ENCODE results near the gene PPP6R2. TPM values are rescaled to one million over a fixed set of nuclear protein-coding genes. Genes with fewer than 3 reads are reported as not detected.

PPP6R2 gene
- total and polyA plus RNA-seq, 2 of the 4 experiments (the other 2 are of a cell fraction) = 49.2 to 51.6 TPM

- TF ChIP-seq POLR2A (IDR thresholded peaks at IDR 0.05; ENCODE audit: low read depth, low read length) = no peak
- no peak for TF ChIP-seq CHD1 (IDR thresholded peaks at IDR 0.05; ENCODE audit: low read depth, low read length)
These were observed 35.1 kb upstream of the PPP6R2 start (continued) for GRCh38 chr22:50307890-50308596.

GRCh38 chr22:50308597-50308935, 34.6 kb upstream of the PPP6R2 start:
- no TSS peak for BruUV-seq (replicated peaks)
- POLR2A ChIA-PET (ENCODE audit: unreplicated experiment) = interaction anchor here (0.7 to 1.4 kb wide), 2 partner anchors 12 to 15 kb away, joined by 4 read pairs; no protein-coding TSS in a partner anchor

More at GRCh38 chr22:50308597-50308935, 34.6 kb upstream of the PPP6R2 start:
- Histone ChIP-seq H2BK15ac (ENCODE audit: low read depth, low read length) (peak overlapping the region; percentile 94; the same call in 2 of the 3 replicates), H3K18ac (ENCODE audit: low read depth, low read length) (peak overlapping the region; percentile 78), H2AFZ (replicated peaks; ENCODE audit: low read length, poor library complexity) (peak overlapping the region; percentile 81), H3K36me3 (ENCODE audit: control insufficient read depth, insufficient read depth, low read length) (peaks cover 10% of the 10 kb centered on the region; the same call in 1 of the 2 replicates), H4K91ac (ENCODE audit: insufficient read depth, low read depth, low read length) (peak overlapping the region; percentile 97), H3K14ac (replicated peaks; ENCODE audit: low read depth, low read length) (peak overlapping the region; percentile 86; the same call in 1 of the 2 replicates), H4K8ac (ENCODE audit: low read depth in 2 of 2, low read length in 2 of 2) (peak overlapping the region; percentile 88 to 93; a peak in 3 of 4 replicates), H4K5ac (ENCODE audit: low read depth, low read length) (peak overlapping the region; percentile 95), H2BK5ac (ENCODE audit: low read depth, low read length, poor library complexity, severe bottlenecking) (peak overlapping the region; percentile 92), H3K27ac (ENCODE audit: insufficient read depth, low read length) (peak overlapping the region; percentile 67), H2AK9ac (replicated peaks; ENCODE audit: low read depth, low read length, poor library complexity) (peak overlapping the region; percentile 92), H2BK20ac (ENCODE audit: low read depth, low read length) (peak overlapping the region; percentile 79), H3K4ac (ENCODE audit: low read depth, low read length) (peak overlapping the region; percentile 96), H3K56ac (ENCODE audit: extremely low read depth, insufficient read depth, low read length) (no peak overlapping the region), H3K4me3 (ENCODE audit: insufficient read depth, low read depth, low read length) (no peak overlapping the region), H3K9me3 (ENCODE audit: control insufficient read depth, insufficient read depth, low read length) (no peaks in the 10 kb centered on the region), H2BK120ac (ENCODE audit: low read depth, low read length) (peak overlapping the region; percentile 86), H3K79me1 (ENCODE audit: low read depth in 1 of 2, low read length in 2 of 2) (peaks cover 0 to 27% of the 10 kb centered on the region in 2 experiments; a peak in 1 of 4 replicates), H3K23ac (ENCODE audit: low read depth, low read length) (peak overlapping the region; percentile 63), H3K4me1 (ENCODE audit: control insufficient read depth, insufficient read depth, low read length) (peaks cover 33% of the 10 kb centered on the region), H3K9ac (ENCODE audit: low read depth, low read length) (peak overlapping the region; percentile 50; the same call in 1 of the 2 replicates), H2AK5ac (ENCODE audit: low read depth, low read length) (peak overlapping the region; percentile 95; the same call in 1 of the 2 replicates), H4K20me1 (ENCODE audit: insufficient read depth, low read length) (peaks cover 27% of the 10 kb centered on the region), H3K9me1 (ENCODE audit: insufficient read depth, low read length) (peaks cover 19% of the 10 kb centered on the region), H3K27me3 (ENCODE audit: control insufficient read depth, insufficient read depth, low read length) (no peaks in the 10 kb centered on the region), H3K4me2 (ENCODE audit: low read depth, low read length) (peak overlapping the region; percentile 15; the same call in 1 of the 2 replicates)
- DNase-seq (peak; percentile 40), ATAC-seq (ENCODE audit: low read depth) (peak; percentile 4)
- in situ Hi-C loops (cut with MboI; ENCODE audit: low sequenced_read_pairs) (no loop called here), intact Hi-C loops (cut with micrococcal nuclease) (loop anchor here (5.0 kb wide), 1 partner anchor 36 kb away; the partner anchor contains the start of gene MAPK11), dilution Hi-C loops (cut with HindIII; ENCODE audit: low sequenced_read_pairs, unreplicated experiment) (no loop called here)
- CTCF ChIA-PET = no interaction called here
- 29% methylated on average over 3 of the region's 7 CpGs; no CpG with 5 or more reads in 1 of the 2 experiments for WGBS, 2 experiments (ENCODE audit: extremely low coverage in 2 of 2, insufficient read length in 1 of 2)
- TF ChIP-seq MAZ (IDR thresholded peaks at IDR 0.05; ENCODE audit: borderline replicate concordance, low read depth, low read length) (peak; percentile 43; the same call in 1 of the 2 replicates), RCOR1 (IDR thresholded peaks at IDR 0.05; ENCODE audit: insufficient replicate concordance, low read length) (no peak)
